Thyroid gland (tissue), 4 donors: ENCODE results near the gene CEP72.

ENCODE experiments used
- POLR2A ChIP-seq, 2 donors: fragments of 450-650 bp; IDR thresholded peaks; one replicate each; pipeline ENCODE4 v1.6.1; 2017; ENCODE audit warnings: antibody characterized with exemption in 2 of 2, mild to moderate bottlenecking in 2 of 2, moderate library complexity in 1 of 2
- TF ChIP-seq, protein P1 (sequence below), 6 experiments: fragments of 200-600 bp in 3 of 6; fragments of 450-650 bp in 3 of 6; sonication (generic) in 3 of 6; IDR thresholded peaks; one replicate each; pipeline ENCODE4 v1.5.1; 2016 to 2019; ENCODE audit warnings: antibody characterized with exemption in 6 of 6, mild to moderate bottlenecking in 2 of 6, inconsistent platforms in 1 of 6, moderate library complexity in 1 of 6

DNA sequence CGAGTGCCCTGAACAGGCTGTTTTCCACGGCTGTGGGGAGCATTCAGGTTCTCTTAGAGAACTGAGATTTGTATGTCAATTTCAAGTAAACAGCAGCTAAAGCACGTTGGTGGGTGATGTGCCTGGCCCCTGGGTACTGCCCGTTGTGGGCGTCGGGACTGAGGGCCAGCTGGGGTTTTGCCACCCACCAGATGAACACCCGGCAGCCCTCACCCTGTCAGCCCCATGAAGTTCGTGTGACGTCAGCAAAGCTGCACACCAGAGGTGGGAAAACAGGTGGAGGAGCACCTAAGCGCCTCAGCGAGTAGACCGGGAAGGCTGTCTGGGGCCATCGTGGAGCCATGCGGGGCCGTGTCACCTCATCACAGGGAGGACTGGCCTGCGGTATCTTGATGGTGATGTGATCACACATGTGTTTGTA, 9.2 kb downstream of the CEP72 start:
- TF ChIP-seq, protein P1, sequence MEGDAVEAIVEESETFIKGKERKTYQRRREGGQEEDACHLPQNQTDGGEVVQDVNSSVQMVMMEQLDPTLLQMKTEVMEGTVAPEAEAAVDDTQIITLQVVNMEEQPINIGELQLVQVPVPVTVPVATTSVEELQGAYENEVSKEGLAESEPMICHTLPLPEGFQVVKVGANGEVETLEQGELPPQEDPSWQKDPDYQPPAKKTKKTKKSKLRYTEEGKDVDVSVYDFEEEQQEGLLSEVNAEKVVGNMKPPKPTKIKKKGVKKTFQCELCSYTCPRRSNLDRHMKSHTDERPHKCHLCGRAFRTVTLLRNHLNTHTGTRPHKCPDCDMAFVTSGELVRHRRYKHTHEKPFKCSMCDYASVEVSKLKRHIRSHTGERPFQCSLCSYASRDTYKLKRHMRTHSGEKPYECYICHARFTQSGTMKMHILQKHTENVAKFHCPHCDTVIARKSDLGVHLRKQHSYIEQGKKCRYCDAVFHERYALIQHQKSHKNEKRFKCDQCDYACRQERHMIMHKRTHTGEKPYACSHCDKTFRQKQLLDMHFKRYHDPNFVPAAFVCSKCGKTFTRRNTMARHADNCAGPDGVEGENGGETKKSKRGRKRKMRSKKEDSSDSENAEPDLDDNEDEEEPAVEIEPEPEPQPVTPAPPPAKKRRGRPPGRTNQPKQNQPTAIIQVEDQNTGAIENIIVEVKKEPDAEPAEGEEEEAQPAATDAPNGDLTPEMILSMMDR (IDR thresholded peaks at IDR 0.05), result no peak
- no peak for TF ChIP-seq POLR2A (IDR thresholded peaks at IDR 0.05)
